ENCODE results near the gene RALGAPA1.

DNA sequence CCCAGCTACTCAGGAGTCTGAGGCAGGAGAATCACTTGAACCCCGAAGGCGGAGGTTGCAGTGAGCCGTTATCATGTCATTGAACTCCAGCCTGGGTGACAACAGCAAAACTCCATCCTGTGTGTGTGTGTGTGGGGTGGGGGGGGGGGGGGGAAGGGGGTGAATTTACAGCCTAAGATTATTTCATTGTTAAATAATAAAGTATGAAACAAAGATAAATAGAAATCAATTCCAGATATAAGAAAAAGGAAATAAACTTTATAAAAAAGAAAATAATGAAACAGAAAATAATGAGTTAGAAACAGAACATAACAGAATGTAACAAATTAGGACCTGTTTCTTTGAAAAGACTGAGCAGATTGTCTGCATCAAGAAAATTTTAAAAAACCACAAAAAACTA, 191.6 kb downstream of the RALGAPA1 start:
- TF ChIP-seq, protein P1, sequence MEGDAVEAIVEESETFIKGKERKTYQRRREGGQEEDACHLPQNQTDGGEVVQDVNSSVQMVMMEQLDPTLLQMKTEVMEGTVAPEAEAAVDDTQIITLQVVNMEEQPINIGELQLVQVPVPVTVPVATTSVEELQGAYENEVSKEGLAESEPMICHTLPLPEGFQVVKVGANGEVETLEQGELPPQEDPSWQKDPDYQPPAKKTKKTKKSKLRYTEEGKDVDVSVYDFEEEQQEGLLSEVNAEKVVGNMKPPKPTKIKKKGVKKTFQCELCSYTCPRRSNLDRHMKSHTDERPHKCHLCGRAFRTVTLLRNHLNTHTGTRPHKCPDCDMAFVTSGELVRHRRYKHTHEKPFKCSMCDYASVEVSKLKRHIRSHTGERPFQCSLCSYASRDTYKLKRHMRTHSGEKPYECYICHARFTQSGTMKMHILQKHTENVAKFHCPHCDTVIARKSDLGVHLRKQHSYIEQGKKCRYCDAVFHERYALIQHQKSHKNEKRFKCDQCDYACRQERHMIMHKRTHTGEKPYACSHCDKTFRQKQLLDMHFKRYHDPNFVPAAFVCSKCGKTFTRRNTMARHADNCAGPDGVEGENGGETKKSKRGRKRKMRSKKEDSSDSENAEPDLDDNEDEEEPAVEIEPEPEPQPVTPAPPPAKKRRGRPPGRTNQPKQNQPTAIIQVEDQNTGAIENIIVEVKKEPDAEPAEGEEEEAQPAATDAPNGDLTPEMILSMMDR (IDR thresholded peaks at IDR 0.05): no peak
- no peak for TF ChIP-seq POLR2A (IDR thresholded peaks at IDR 0.05)

Data from stomach (tissue), 4 donors.